ENCODE measurements around the gene HYDIN.
"Not testable (repeated sequence)": the region's sequence is repeated elsewhere in the genome, so short reads cannot be mapped to it uniquely, and the experiment has no call there.

The HYDIN gene

GRCh38 chr16:70822734-70823133, 407.8 kb downstream of the HYDIN start:
- not testable (repeated sequence) for DNase-seq

GRCh38 chr16:70818088-70818487, 412.4 kb downstream of the HYDIN start:
- DNase-seq: not testable (repeated sequence)

GRCh38 chr16:70809392-70810060, 421.0 kb downstream of the HYDIN start:
- DNase-seq: no peak

GRCh38 chr16:70808371-70808770, 422.2 kb downstream of the HYDIN start:
- no peak for DNase-seq

GRCh38 chr16:70805787-70806186, 424.7 kb downstream of the HYDIN start:
- no peak for DNase-seq

GRCh38 chr16:70805380-70805779, 425.1 kb downstream of the HYDIN start:
- DNase-seq: no peak

GRCh38 chr16:70804734-70805169, 425.8 kb downstream of the HYDIN start:
- DNase-seq: no peak

GRCh38 chr16:70804153-70804733, 426.3 kb downstream of the HYDIN start:
- DNase-seq: no peak

GRCh38 chr16:70803319-70803718, 427.2 kb downstream of the HYDIN start:
- DNase-seq: no peak

GRCh38 chr16:70801611-70802010, 428.9 kb downstream of the HYDIN start:
- DNase-seq: no peak

GRCh38 chr16:70800781-70801480, 429.6 kb downstream of the HYDIN start, which contains the start of gene VAC14:
Gene VAC14, minus strand, starts transcription at chr16:70801158. Its CDS starts 258 bp downstream, at chr16:70800900.
- peak; percentile 70 for DNase-seq

- DNase-seq: no peak
These were observed 430.2 kb downstream of the HYDIN start for GRCh38 chr16:70800311-70800710.

- DNase-seq: no peak
These were observed 434.2 kb downstream of the HYDIN start for GRCh38 chr16:70796301-70796700.

- DNase-seq: no peak
These were observed 435.1 kb downstream of the HYDIN start for GRCh38 chr16:70795296-70795912.

GRCh38 chr16:70793851-70794502, 436.5 kb downstream of the HYDIN start:
- DNase-seq: no peak

GRCh38 chr16:70790815-70791214, 439.7 kb downstream of the HYDIN start:
- DNase-seq: no peak

GRCh38 chr16:70789595-70790447, 440.7 kb downstream of the HYDIN start:
- DNase-seq: no peak

- no peak for DNase-seq
These were observed 441.6 kb downstream of the HYDIN start for GRCh38 chr16:70788668-70789594.

GRCh38 chr16:70786020-70786755, 444.3 kb downstream of the HYDIN start:
- DNase-seq: no peak

All from NCI-H526 treated with DMSO at 0.1 percent for 48 hours (cell line).